PFSK-1 (cell line): ENCODE data around the gene PCDHB1.

Source experiments
- FOXP2 ChIP-seq: optimal IDR thresholded peaks from 2 replicates; pipeline ENCODE3; 2011; ENCODE audit warnings: borderline replicate concordance, control low read depth, inconsistent platforms; ENCODE audit not compliant: insufficient read depth; ENCODE audit errors: extremely low read length, extremely low read depth
- REST ChIP-seq, 2 experiments: IDR thresholded peaks; 2 replicates each; pipeline versions ENCODE4 v1.6.1 to v1.8.0; 2011 to 2012; ENCODE audit warnings: low read depth in 2 of 2, low read length in 2 of 2, control low read depth in 1 of 2, inconsistent platforms in 1 of 2, mild to moderate bottlenecking in 1 of 2, moderate library complexity in 1 of 2; ENCODE audit not compliant: insufficient read depth in 1 of 2
- TAF1 ChIP-seq: IDR thresholded peaks from 2 replicates; pipeline ENCODE4 v1.6.1; 2012; ENCODE audit warnings: low read length, control low read depth, borderline replicate concordance; ENCODE audit not compliant: insufficient read depth

- TF ChIP-seq REST (IDR thresholded peaks at IDR 0.05; ENCODE audit: insufficient read depth in 1 of 2, low read depth in 2 of 2, low read length in 2 of 2): no peak
- no peak for TF ChIP-seq FOXP2
- TF ChIP-seq TAF1: no peak
Measured at GRCh38 chr5:141101059-141101458, 49.9 kb downstream of the PCDHB1 start.
